ENCODE data around the gene HECA. TPM values are rescaled to one million over a fixed set of nuclear protein-coding genes. Genes with fewer than 3 reads are reported as not detected.

The HECA gene
- total RNA-seq, 1 experiment from 2014 or later: 11.6 TPM

DNA sequence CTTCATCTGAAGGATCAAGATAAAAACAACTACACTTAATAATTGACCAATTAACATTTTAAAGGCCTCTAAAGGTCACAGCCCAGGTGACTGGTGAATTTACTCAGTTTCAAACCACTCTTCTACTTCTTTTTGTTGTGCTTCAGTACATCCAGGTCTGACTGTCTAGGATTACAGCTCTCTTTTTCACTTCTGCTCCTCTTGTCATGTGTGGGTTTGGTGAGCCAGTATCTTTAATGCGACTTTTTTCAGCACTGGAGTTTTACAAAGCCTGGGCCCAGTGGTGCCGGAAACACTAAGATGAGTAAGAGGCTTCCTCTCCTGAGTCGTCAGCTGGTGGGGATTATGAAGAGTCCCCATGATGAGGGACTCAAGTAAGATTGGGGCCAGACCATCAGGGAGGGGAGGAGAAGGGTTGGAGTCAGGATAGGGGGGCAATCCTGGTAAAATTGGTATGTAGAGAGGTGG, 27.0 kb downstream of the HECA start:
- DNase-seq: no peak
- H3K27ac ChIP-seq: no peak overlapping the region
- intact Hi-C loops (cut with micrococcal nuclease; ENCODE audit: unreplicated experiment): no loop called here
- no peaks in the 10 kb centered on the region for H3K36me3 ChIP-seq (ENCODE audit: low read depth)
- H2AFZ ChIP-seq: no peak overlapping the region
- no peaks in the 10 kb centered on the region for H3K79me2 ChIP-seq (ENCODE audit: low read depth)
- ChIA-PET POLR2A (ENCODE audit: unreplicated experiment) (no interaction called here), CTCF (no interaction called here)
- no peaks in the 10 kb centered on the region for H4K20me1 ChIP-seq (ENCODE audit: insufficient read depth)
- H3F3A ChIP-seq (ENCODE audit: insufficient read depth, low read depth): no peaks in the 10 kb centered on the region
- H3K9me3 ChIP-seq (ENCODE audit: insufficient read depth, low read depth): no peaks in the 10 kb centered on the region
- H3K27me3 ChIP-seq (ENCODE audit: insufficient read depth, low read depth): no peaks in the 10 kb centered on the region
- BruUV-seq (replicated peaks): no TSS peak
- no peaks in the 10 kb centered on the region for H3K9me2 ChIP-seq (ENCODE audit: insufficient read depth)
- H3K4me2 ChIP-seq: no peak overlapping the region
- TF ChIP-seq, protein P1, sequence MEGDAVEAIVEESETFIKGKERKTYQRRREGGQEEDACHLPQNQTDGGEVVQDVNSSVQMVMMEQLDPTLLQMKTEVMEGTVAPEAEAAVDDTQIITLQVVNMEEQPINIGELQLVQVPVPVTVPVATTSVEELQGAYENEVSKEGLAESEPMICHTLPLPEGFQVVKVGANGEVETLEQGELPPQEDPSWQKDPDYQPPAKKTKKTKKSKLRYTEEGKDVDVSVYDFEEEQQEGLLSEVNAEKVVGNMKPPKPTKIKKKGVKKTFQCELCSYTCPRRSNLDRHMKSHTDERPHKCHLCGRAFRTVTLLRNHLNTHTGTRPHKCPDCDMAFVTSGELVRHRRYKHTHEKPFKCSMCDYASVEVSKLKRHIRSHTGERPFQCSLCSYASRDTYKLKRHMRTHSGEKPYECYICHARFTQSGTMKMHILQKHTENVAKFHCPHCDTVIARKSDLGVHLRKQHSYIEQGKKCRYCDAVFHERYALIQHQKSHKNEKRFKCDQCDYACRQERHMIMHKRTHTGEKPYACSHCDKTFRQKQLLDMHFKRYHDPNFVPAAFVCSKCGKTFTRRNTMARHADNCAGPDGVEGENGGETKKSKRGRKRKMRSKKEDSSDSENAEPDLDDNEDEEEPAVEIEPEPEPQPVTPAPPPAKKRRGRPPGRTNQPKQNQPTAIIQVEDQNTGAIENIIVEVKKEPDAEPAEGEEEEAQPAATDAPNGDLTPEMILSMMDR (conservative IDR thresholded peaks at IDR 0.05): no peak
- no peak for TF ChIP-seq EZH2 (IDR thresholded peaks at IDR 0.05; ENCODE audit: low read depth)
- no peak overlapping the region for H3K4me3 ChIP-seq
- H3K4me1 ChIP-seq (replicated peaks; ENCODE audit: insufficient read depth): no peaks in the 10 kb centered on the region

DNA sequence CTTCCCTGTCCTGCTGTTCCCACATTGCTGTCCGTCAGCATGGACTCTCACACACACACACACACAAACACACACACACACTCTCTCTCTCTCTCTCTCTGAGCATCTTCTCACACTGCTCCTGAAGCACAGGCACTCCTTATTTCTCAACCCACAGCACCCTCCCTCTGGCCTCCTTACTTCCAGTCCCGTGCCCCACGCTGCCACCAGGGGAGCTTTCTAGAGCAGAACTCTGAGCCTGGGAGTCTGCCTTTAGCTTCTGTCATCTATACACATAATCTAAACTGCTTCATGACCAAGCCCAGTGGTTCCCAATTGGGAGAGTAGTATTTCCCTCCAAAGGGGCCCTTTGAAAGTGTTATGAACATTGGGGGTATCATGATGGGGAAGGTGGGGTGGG, 29.1 kb downstream of the HECA start:
- H3K27me3 ChIP-seq (ENCODE audit: insufficient read depth, low read depth): no peaks in the 10 kb centered on the region
- H3K9me3 ChIP-seq (ENCODE audit: insufficient read depth, low read depth): no peaks in the 10 kb centered on the region
- no peaks in the 10 kb centered on the region for H3K9me2 ChIP-seq (ENCODE audit: insufficient read depth)
- no peak overlapping the region for H3K4me3 ChIP-seq
- no peaks in the 10 kb centered on the region for H3K4me1 ChIP-seq (replicated peaks; ENCODE audit: insufficient read depth)
- H3K4me2 ChIP-seq: no peak overlapping the region
- H3K36me3 ChIP-seq (ENCODE audit: low read depth): 0 out of 2 replicates have a peak, but pooled peaks cover 4% of the 10 kb centered on the region
- H3K79me2 ChIP-seq (ENCODE audit: low read depth): no peaks in the 10 kb centered on the region
- intact Hi-C loops (cut with micrococcal nuclease; ENCODE audit: unreplicated experiment): no loop called here
- POLR2A ChIA-PET (ENCODE audit: unreplicated experiment): no interaction called here
- H3K27ac ChIP-seq: no peak overlapping the region
- H2AFZ ChIP-seq: no peak overlapping the region
- DNase-seq: no peak
- H4K20me1 ChIP-seq (ENCODE audit: insufficient read depth): no peaks in the 10 kb centered on the region
- TF ChIP-seq, protein P1 (conservative IDR thresholded peaks at IDR 0.05): no peak
- no peak for TF ChIP-seq EZH2 (IDR thresholded peaks at IDR 0.05; ENCODE audit: low read depth)
- BruUV-seq (replicated peaks): no TSS peak
- H3F3A ChIP-seq (ENCODE audit: insufficient read depth, low read depth): no peaks in the 10 kb centered on the region
- CTCF ChIA-PET: no interaction called here

DNA sequence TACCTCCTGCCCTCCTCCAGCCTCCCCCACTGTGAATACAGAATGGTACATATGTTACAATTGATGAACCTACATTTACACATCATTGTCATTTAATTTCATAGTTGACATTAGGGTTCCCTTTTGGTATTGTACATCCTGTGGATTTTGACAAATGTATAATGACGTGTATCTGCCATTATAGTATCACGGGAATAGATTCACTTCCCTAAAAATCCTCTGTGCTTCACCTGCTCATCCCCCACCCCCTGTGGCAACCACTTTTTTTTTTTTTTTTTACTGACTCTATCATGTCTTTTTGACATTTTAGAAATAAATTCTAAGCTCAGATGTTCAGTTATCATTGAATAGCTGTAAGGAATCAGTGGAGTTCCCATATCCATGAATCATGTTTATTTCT, 30.4 kb downstream of the HECA start:
- no peak overlapping the region for H3K27ac ChIP-seq
- ChIA-PET CTCF (no interaction called here), POLR2A (ENCODE audit: unreplicated experiment) (no interaction called here)
- H3K27me3 ChIP-seq (ENCODE audit: insufficient read depth, low read depth): no peaks in the 10 kb centered on the region
- TF ChIP-seq, protein P1 (conservative IDR thresholded peaks at IDR 0.05): no peak
- no peak for TF ChIP-seq EZH2 (IDR thresholded peaks at IDR 0.05; ENCODE audit: low read depth)
- H3F3A ChIP-seq (ENCODE audit: insufficient read depth, low read depth): no peaks in the 10 kb centered on the region
- no peaks in the 10 kb centered on the region for H3K9me3 ChIP-seq (ENCODE audit: insufficient read depth, low read depth)
- no peaks in the 10 kb centered on the region for H3K4me1 ChIP-seq (replicated peaks; ENCODE audit: insufficient read depth)
- H3K4me3 ChIP-seq: no peak overlapping the region
- H3K36me3 ChIP-seq (ENCODE audit: low read depth): 0 out of 2 replicates have a peak, but pooled peaks cover 4% of the 10 kb centered on the region
- no peak overlapping the region for H3K4me2 ChIP-seq
- H3K79me2 ChIP-seq (ENCODE audit: low read depth): no peaks in the 10 kb centered on the region
- H2AFZ ChIP-seq: no peak overlapping the region
- no peak for DNase-seq
- H4K20me1 ChIP-seq (ENCODE audit: insufficient read depth): no peaks in the 10 kb centered on the region
- BruUV-seq (replicated peaks): no TSS peak
- intact Hi-C loops (cut with micrococcal nuclease; ENCODE audit: unreplicated experiment): no loop called here
- no peaks in the 10 kb centered on the region for H3K9me2 ChIP-seq (ENCODE audit: insufficient read depth)

Data from PC-9 (cell line).